ENCODE data around the gene TEKT3. TPM values are rescaled to one million over a fixed set of nuclear protein-coding genes. Genes with fewer than 3 reads are reported as not detected.

TEKT3 gene
- polyA plus RNA-seq, 1 of the 3 experiments (the other 2 are of a cell fraction) = 0.62 TPM

- Histone ChIP-seq H3K9me2 (no peaks in the 10 kb centered on the region), H3F3A (replicated peaks; ENCODE audit: insufficient read depth) (peaks cover 4% of the 10 kb centered on the region), H3K27me3 (ENCODE audit: insufficient read depth) (no peaks in the 10 kb centered on the region; the same call in 1 of the 2 replicates), H3K9ac (peak overlapping the region; percentile 76; the same call in 1 of the 2 replicates), H3K79me2 (ENCODE audit: insufficient read depth) (peaks cover 14% of the 10 kb centered on the region; the same call in 1 of the 2 replicates), H4K20me1 (ENCODE audit: insufficient read depth) (no peaks in the 10 kb centered on the region), H3K4me1 (ENCODE audit: control insufficient read depth in 1 of 2, insufficient read depth in 2 of 2, low read depth in 1 of 2, low read length in 1 of 2) (peaks cover 0 to 26% of the 10 kb centered on the region in 2 experiments; a peak in 2 of 4 replicates), H3K4me2 (peak overlapping the region; percentile 97), H3K36me3 (replicated peaks in 1 of 2; ENCODE audit: control insufficient read depth in 1 of 2, insufficient read depth in 2 of 2, low read length in 1 of 2) (peaks cover 0 to 5% of the 10 kb centered on the region in 2 experiments), H3K27ac (ENCODE audit: low read depth in 2 of 2, low read length in 1 of 2) (peak overlapping the region; percentile 78 to 92), H3K4me3 (ENCODE audit: low read depth in 2 of 2, low read length in 1 of 2) (peak overlapping the region; percentile 72 to 92), H3K9me3 (no peaks in the 10 kb centered on the region), H2AFZ (ENCODE audit: low read depth) (peak overlapping the region; percentile 87; the same call in 1 of the 2 replicates)
- WGBS (ENCODE audit: low lambda C conversion rate) = 32% methylated on average over 3 of the region's 3 CpGs
- CTCF ChIA-PET = interaction anchor here (1.0 to 13.3 kb wide), 8 partner anchors 13 to 238 kb away, joined by 3 to 359 read pairs (median 4); partner anchors contain the start of gene TEKT3
- no peak for DNase-seq
- POLR2A ChIA-PET = interaction anchor here (0.6 to 1.4 kb wide), 5 partner anchors 9 to 230 kb away, joined by 3 to 5 read pairs (median 3); no protein-coding TSS in a partner anchor
- TF ChIP-seq RAD21 (IDR thresholded peaks at IDR 0.05; ENCODE audit: low read length) = peak; percentile 13; the same call in 1 of the 2 replicates
- TF ChIP-seq REST (IDR thresholded peaks at IDR 0.05; ENCODE audit: low read depth, low read length) = no peak
- no peak for TF ChIP-seq EZH2phosphoT487 (IDR thresholded peaks at IDR 0.05; ENCODE audit: borderline replicate concordance, low read depth)
Measured at GRCh38 chr17:15263680-15264079, 77.7 kb downstream of the TEKT3 start.

- Histone ChIP-seq H3K36me3 (replicated peaks in 1 of 2; ENCODE audit: control insufficient read depth in 1 of 2, insufficient read depth in 2 of 2, low read length in 1 of 2) (peaks cover 0 to 10% of the 10 kb centered on the region in 2 experiments), H3K9ac (peak overlapping the region; percentile 76), H3K9me2 (no peaks in the 10 kb centered on the region), H3K4me1 (ENCODE audit: control insufficient read depth in 1 of 2, insufficient read depth in 2 of 2, low read depth in 1 of 2, low read length in 1 of 2) (peaks cover 0 to 28% of the 10 kb centered on the region in 2 experiments; a peak in 2 of 4 replicates), H2AFZ (ENCODE audit: low read depth) (peak overlapping the region; percentile 87), H3K27ac (ENCODE audit: low read depth in 2 of 2, low read length in 1 of 2) (peak overlapping the region; percentile 78 to 92), H3K4me3 (ENCODE audit: low read depth in 2 of 2, low read length in 1 of 2) (peak overlapping the region; percentile 72 to 92), H3K4me2 (peak overlapping the region; percentile 97), H4K20me1 (ENCODE audit: insufficient read depth) (no peaks in the 10 kb centered on the region), H3K9me3 (no peaks in the 10 kb centered on the region), H3K27me3 (ENCODE audit: insufficient read depth) (no peaks in the 10 kb centered on the region; the same call in 1 of the 2 replicates), H3F3A (replicated peaks; ENCODE audit: insufficient read depth) (peaks cover 4% of the 10 kb centered on the region), H3K79me2 (ENCODE audit: insufficient read depth) (peaks cover 18% of the 10 kb centered on the region; the same call in 1 of the 2 replicates)
- peak; percentile 72 for DNase-seq
- WGBS (ENCODE audit: low lambda C conversion rate) = 4% methylated on average over 6 of the region's 17 CpGs
- ChIA-PET CTCF (interaction anchor here (0.8 to 13.3 kb wide), 10 partner anchors 11 to 239 kb away, joined by 3 to 359 read pairs (median 3); partner anchors contain the start of gene TEKT3), POLR2A (interaction anchor here (0.6 to 1.5 kb wide), 7 partner anchors 9 to 240 kb away, joined by 3 to 6 read pairs (median 4); no protein-coding TSS in a partner anchor)
- TF ChIP-seq EP300 (IDR thresholded peaks at IDR 0.05; ENCODE audit: borderline replicate concordance in 1 of 2, low read depth in 1 of 2, low read length in 1 of 2) (no peak), TCF12 (IDR thresholded peaks at IDR 0.05) (no peak), MAX (IDR thresholded peaks at IDR 0.05; ENCODE audit: low read depth) (peak; percentile 32; the same call in 1 of the 2 replicates), REST (IDR thresholded peaks at IDR 0.05; ENCODE audit: low read depth, low read length) (no peak), PBX3 (IDR thresholded peaks at IDR 0.05) (no peak), CHD2 (IDR thresholded peaks at IDR 0.05; ENCODE audit: low read length, partially characterized antibody) (peak; percentile 9), NRF1 (IDR thresholded peaks at IDR 0.05; ENCODE audit: low read depth, low read length) (peak; percentile 57), ZBTB33 (IDR thresholded peaks at IDR 0.05; ENCODE audit: borderline replicate concordance, low read depth) (no peak), IRF3 (IDR thresholded peaks at IDR 0.05; ENCODE audit: low read depth, low read length) (no peak), RFX5 (IDR thresholded peaks at IDR 0.05; ENCODE audit: low read length) (no peak), JUND (IDR thresholded peaks at IDR 0.05) (no peak)
Measured at GRCh38 chr17:15263206-15263579, 78.2 kb downstream of the TEKT3 start.

Data from SK-N-SH (cell line).